Activated gamma-delta T cell (primary cell): Measurements from ENCODE around the gene SLC30A7.
"Not testable (repeated sequence)": the region's sequence is repeated elsewhere in the genome, so short reads cannot be mapped to it uniquely, and the experiment has no call there.

ENCODE experiments used
- DNase-seq: peaks from one replicate; lab custom pipeline; 2025; lab: John Stamatoyannopoulos, UW

SLC30A7 gene

GRCh38 chr1:100936194-100936967 is 40.5 kb downstream of the SLC30A7 start:
- DNase-seq = no peak

- no peak for DNase-seq
Measured at GRCh38 chr1:100941098-100941527, 45.2 kb downstream of the SLC30A7 start.

GRCh38 chr1:100941580-100942216 is 45.8 kb downstream of the SLC30A7 start:
- no peak for DNase-seq

GRCh38 chr1:100942304-100943046 is 46.6 kb downstream of the SLC30A7 start:
- DNase-seq = no peak

GRCh38 chr1:100943533-100943932 is 47.6 kb downstream of the SLC30A7 start:
- no peak for DNase-seq

GRCh38 chr1:100946064-100946463 is 50.2 kb downstream of the SLC30A7 start:
- DNase-seq = not testable (repeated sequence)

GRCh38 chr1:100947816-100948215 is 51.9 kb downstream of the SLC30A7 start:
- not testable (repeated sequence) for DNase-seq

- not testable (repeated sequence) for DNase-seq
Measured at GRCh38 chr1:100948721-100949405, 53.0 kb downstream of the SLC30A7 start.

GRCh38 chr1:100949515-100950158 is 53.7 kb downstream of the SLC30A7 start:
- not testable (repeated sequence) for DNase-seq

- no peak for DNase-seq
Measured at GRCh38 chr1:100950337-100950736, 54.4 kb downstream of the SLC30A7 start.

- no peak for DNase-seq
Measured at GRCh38 chr1:100950781-100951180, 54.9 kb downstream of the SLC30A7 start.

- DNase-seq = no peak
Measured at GRCh38 chr1:100952104-100952745, 56.3 kb downstream of the SLC30A7 start.

GRCh38 chr1:100952970-100953369 is 57.1 kb downstream of the SLC30A7 start:
- DNase-seq = not testable (repeated sequence)

- DNase-seq = no peak
Measured at GRCh38 chr1:100953960-100954730, 58.3 kb downstream of the SLC30A7 start.

- DNase-seq = no peak
Measured at GRCh38 chr1:100955322-100955721, 59.4 kb downstream of the SLC30A7 start.

GRCh38 chr1:100959502-100960060 is 63.7 kb downstream of the SLC30A7 start:
- no peak for DNase-seq

GRCh38 chr1:100960098-100960497 is 64.2 kb downstream of the SLC30A7 start:
- DNase-seq = no peak

- DNase-seq = no peak
Measured at GRCh38 chr1:100968621-100969020, 72.7 kb downstream of the SLC30A7 start.

GRCh38 chr1:100969327-100969726 is 73.4 kb downstream of the SLC30A7 start:
- no peak for DNase-seq

GRCh38 chr1:100971021-100971420 is 75.1 kb downstream of the SLC30A7 start:
- no peak for DNase-seq
